WI38 (cell line): ENCODE data around the gene ZSCAN26.

Experiments
- H3K4me3 ChIP-seq: 2 replicates; pipeline ENCODE4 v1.5.1; 2011; ENCODE audit warnings: low read depth, mild to moderate bottlenecking, control low read depth, low read length
- CTCF ChIP-seq: IDR thresholded peaks from 2 replicates; pipeline ENCODE4 v1.5.1; 2012; ENCODE audit warnings: low read depth, mild to moderate bottlenecking, control low read depth, low read length

The ZSCAN26 gene

GRCh38 chr6:28225056-28225834, 41.7 kb upstream of the ZSCAN26 start, which contains the start of gene ZSCAN9:
TSS of gene ZSCAN9 (plus strand) at chr6:28225275. CDS start at chr6:28227085, 1,810 bp downstream.
- TF ChIP-seq CTCF = no peak

GRCh38 chr6:28226460-28226859, 40.5 kb upstream of the ZSCAN26 start:
- peak overlapping the region; percentile 74 for H3K4me3 ChIP-seq
- TF ChIP-seq CTCF = no peak

More at GRCh38 chr6:28225056-28225834, 41.7 kb upstream of the ZSCAN26 start, which contains the start of gene ZSCAN9:
- H3K4me3 ChIP-seq = peak within 1 kb of the TSS; percentile 74

DNA sequence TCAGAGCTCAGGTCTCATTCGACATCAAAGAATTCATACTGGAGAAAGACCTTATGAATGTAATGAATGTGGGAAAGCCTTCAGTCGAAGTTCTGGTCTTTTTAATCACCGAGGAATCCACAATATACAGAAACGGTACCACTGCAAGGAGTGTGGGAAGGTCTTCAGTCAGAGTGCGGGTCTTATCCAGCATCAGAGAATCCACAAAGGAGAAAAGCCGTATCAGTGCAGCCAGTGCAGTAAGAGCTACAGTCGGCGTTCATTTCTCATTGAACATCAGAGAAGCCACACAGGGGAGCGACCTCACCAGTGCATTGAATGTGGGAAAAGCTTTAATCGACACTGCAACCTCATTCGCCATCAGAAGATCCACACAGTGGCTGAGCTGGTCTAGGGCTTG, 34.2 kb upstream of the ZSCAN26 start:
- no peak overlapping the region for H3K4me3 ChIP-seq

DNA sequence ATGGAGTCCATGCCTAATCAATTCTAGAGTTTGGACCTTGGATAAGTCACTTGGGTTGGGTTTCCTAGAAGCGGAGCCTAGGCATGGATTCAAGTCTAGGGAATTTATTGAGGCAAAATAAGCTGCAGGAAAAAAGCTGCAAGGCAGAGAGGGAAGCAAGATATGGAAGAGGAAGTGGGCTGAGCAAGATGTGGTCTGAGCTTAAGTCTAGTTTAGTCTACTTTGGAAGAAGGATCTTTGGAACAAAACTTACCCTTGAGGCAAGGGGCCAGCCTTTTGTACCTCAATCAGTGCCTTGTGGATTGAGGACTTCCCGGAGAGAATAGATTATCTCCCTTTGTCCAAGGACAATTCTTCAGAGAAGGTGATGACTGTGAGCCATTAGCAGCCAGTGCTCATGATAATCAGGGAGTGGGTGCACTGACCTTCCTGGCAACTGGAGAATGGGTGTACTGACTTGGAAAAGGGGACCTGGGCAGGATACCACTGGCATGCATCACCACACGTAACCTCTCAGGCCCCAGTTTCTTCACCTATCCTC, 31.0 kb upstream of the ZSCAN26 start:
- TF ChIP-seq CTCF = no peak
- no peak overlapping the region for H3K4me3 ChIP-seq

More for the DNA sequence above, 34.2 kb upstream of the ZSCAN26 start:
- TF ChIP-seq CTCF = no peak

- H3K4me3 ChIP-seq = no peak overlapping the region
- TF ChIP-seq CTCF = no peak
Observed at GRCh38 chr6:28239636-28240035, 27.3 kb upstream of the ZSCAN26 start.

DNA sequence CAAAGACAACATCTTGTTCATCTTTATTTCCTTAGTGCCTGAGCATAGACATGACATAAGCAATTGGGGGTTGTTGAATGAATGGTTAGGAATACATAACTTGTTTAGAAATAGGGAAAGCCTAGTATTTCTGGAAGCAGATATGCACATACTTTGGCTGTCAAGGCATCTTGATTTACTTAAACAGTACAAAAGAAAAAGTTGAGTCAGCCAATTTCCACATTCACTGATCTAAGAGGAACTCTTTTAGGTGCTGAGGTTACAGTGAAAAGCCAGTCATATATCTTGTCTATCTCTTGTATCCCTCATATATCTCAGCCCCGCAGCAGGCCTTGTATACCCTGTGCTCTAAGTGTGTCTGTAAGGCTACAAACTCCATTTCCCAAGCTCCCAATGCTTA, 26.5 kb upstream of the ZSCAN26 start:
- no peak overlapping the region for H3K4me3 ChIP-seq
- TF ChIP-seq CTCF = no peak

DNA sequence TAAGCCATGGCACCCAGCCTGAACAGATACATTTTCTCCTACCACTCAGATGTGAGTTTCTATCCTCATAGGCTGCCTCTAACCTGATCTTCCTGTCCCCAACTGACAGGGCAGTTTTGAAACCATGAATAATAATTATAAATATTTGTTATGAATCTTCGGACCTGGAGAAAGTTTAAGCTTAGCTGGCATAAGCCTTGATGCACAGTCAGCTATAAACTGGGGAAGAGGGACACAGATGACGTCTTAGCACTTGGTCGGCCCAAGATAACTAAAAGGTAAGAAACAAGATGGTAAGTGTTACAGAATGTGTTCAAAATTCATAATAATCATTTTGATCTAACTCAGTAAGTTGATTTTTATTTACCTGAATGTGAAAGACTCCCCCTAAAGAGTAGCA, 23.0 kb upstream of the ZSCAN26 start:
- H3K4me3 ChIP-seq = no peak overlapping the region
- TF ChIP-seq CTCF = no peak
